ENCODE results near the gene LGALS3. TPM values are rescaled to one million over a fixed set of nuclear protein-coding genes. Genes with fewer than 3 reads are reported as not detected.

The LGALS3 gene
- total RNA-seq, 2 donors from 2014 or later, result 195 to 237 TPM

DNA sequence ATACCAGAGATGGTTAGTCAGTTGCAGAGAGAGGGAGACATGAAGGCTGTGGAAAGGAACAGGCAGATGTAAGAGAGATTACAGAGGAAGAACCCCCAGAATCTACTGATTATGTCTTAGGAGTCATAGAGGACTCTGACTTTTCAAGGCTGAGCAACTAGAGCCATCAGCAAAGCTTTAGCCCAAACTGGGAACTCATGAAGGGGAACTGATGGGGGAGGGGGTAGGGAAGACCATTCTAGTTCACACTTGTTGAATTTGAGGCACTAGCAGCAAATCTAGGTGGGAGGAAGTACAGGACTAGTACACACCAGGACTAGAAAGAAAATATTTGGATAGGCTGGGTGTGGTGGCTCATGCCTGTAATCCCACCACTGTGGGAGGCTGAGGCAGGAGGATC lies 10.1 kb downstream of the LGALS3 start:
- H3K27me3 ChIP-seq (replicated peaks; ENCODE audit: insufficient read depth), result no peaks in the 10 kb centered on the region
- H3K4me1 ChIP-seq (ENCODE audit: control insufficient read depth in 1 of 2, low read depth in 2 of 2), result peaks cover 13 to 31% of the 10 kb centered on the region in 2 donors
- peaks cover 39% of the 10 kb centered on the region for H3K36me3 ChIP-seq
- H3K27ac ChIP-seq, result no peak overlapping the region
- DNase-seq (ENCODE audit: low spot score), result no peak
- H3K9me3 ChIP-seq, result no peaks in the 10 kb centered on the region
- H3K4me3 ChIP-seq, result no peak overlapping the region
- TF ChIP-seq, protein P1, sequence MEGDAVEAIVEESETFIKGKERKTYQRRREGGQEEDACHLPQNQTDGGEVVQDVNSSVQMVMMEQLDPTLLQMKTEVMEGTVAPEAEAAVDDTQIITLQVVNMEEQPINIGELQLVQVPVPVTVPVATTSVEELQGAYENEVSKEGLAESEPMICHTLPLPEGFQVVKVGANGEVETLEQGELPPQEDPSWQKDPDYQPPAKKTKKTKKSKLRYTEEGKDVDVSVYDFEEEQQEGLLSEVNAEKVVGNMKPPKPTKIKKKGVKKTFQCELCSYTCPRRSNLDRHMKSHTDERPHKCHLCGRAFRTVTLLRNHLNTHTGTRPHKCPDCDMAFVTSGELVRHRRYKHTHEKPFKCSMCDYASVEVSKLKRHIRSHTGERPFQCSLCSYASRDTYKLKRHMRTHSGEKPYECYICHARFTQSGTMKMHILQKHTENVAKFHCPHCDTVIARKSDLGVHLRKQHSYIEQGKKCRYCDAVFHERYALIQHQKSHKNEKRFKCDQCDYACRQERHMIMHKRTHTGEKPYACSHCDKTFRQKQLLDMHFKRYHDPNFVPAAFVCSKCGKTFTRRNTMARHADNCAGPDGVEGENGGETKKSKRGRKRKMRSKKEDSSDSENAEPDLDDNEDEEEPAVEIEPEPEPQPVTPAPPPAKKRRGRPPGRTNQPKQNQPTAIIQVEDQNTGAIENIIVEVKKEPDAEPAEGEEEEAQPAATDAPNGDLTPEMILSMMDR (IDR thresholded peaks at IDR 0.05), result no peak
- ATAC-seq (ENCODE audit: insufficient number of reproducible peaks, low FRiP score, low read depth), result no peak

- Histone ChIP-seq H3K4me3 (no peak overlapping the region), H3K36me3 (peaks cover 44% of the 10 kb centered on the region), H3K9me3 (no peaks in the 10 kb centered on the region), H3K4me1 (ENCODE audit: control insufficient read depth in 1 of 2, low read depth in 2 of 2) (peaks cover 13 to 30% of the 10 kb centered on the region in 2 donors), H3K27ac (no peak overlapping the region), H3K27me3 (replicated peaks; ENCODE audit: insufficient read depth) (no peaks in the 10 kb centered on the region)
- ATAC-seq (ENCODE audit: insufficient number of reproducible peaks, low FRiP score, low read depth) (no peak), DNase-seq (ENCODE audit: low spot score) (no peak)
- TF ChIP-seq, protein P1 (IDR thresholded peaks at IDR 0.05), result no peak
Measured at GRCh38 chr14:55139696-55140509, 10.9 kb downstream of the LGALS3 start.

DNA sequence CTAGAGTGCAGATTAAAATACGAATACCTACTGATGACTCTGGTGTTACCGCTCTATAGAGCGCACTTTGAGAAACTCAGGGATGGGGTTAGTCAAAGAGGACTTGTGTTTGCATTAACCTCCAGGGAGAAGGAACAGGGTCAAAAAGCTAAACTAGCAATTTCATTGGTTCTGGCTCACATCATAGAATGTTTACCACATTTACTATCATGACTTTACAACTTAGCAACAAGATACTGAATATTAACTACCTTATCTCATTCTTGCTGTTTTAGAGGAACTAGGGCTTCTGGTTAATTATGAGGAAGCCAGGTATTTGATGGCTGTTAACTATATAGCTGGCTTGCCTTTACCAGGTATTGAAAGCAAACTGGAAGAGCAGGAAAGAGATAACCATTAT lies 12.8 kb downstream of the LGALS3 start:
- TF ChIP-seq, protein P1 (IDR thresholded peaks at IDR 0.05), result no peak
- H3K9me3 ChIP-seq, result no peaks in the 10 kb centered on the region
- H3K27ac ChIP-seq, result no peak overlapping the region
- H3K27me3 ChIP-seq (replicated peaks; ENCODE audit: insufficient read depth), result no peaks in the 10 kb centered on the region
- peaks cover 4 to 16% of the 10 kb centered on the region in 2 donors for H3K4me1 ChIP-seq (ENCODE audit: control insufficient read depth in 1 of 2, low read depth in 2 of 2)
- peaks cover 48% of the 10 kb centered on the region for H3K36me3 ChIP-seq
- DNase-seq (ENCODE audit: low spot score), result no peak
- no peak for ATAC-seq (ENCODE audit: insufficient number of reproducible peaks, low FRiP score, low read depth)
- no peak overlapping the region for H3K4me3 ChIP-seq

DNA sequence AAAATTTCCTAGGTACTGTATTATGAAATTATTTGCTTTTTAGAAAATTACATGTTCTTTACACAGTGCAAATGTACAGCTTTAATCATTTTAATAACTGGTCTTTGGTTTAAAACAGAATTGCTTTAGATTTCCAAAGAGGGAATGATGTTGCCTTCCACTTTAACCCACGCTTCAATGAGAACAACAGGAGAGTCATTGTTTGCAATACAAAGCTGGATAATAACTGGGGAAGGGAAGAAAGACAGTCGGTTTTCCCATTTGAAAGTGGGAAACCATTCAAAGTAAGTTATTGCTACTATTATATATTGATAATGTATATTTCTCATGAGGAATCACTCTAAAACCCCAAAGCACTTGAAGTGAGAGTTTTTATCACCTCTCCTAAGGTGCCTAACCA lies 13.4 kb downstream of the LGALS3 start:
- H3K4me3 ChIP-seq, result no peak overlapping the region
- ATAC-seq (ENCODE audit: insufficient number of reproducible peaks, low FRiP score, low read depth) (no peak), DNase-seq (ENCODE audit: low spot score) (no peak)
- peaks cover 0 to 10% of the 10 kb centered on the region in 2 donors for H3K4me1 ChIP-seq (ENCODE audit: control insufficient read depth in 1 of 2, low read depth in 2 of 2)
- H3K36me3 ChIP-seq, result peaks cover 48% of the 10 kb centered on the region
- no peaks in the 10 kb centered on the region for H3K27me3 ChIP-seq (replicated peaks; ENCODE audit: insufficient read depth)
- H3K9me3 ChIP-seq, result no peaks in the 10 kb centered on the region
- TF ChIP-seq, protein P1 (IDR thresholded peaks at IDR 0.05), result no peak
- no peak overlapping the region for H3K27ac ChIP-seq

GRCh38 chr14:55146425-55146824 lies 17.4 kb downstream of the LGALS3 start:
- H3K36me3 ChIP-seq, result peaks cover 21% of the 10 kb centered on the region
- H3K27ac ChIP-seq, result no peak overlapping the region
- ATAC-seq (ENCODE audit: insufficient number of reproducible peaks, low FRiP score, low read depth), result no peak

More at GRCh38 chr14:55146425-55146824, 17.4 kb downstream of the LGALS3 start:
- no peaks in the 10 kb centered on the region for H3K27me3 ChIP-seq (replicated peaks; ENCODE audit: insufficient read depth)
- no peaks in the 10 kb centered on the region for H3K4me1 ChIP-seq (ENCODE audit: control insufficient read depth in 1 of 2, low read depth in 2 of 2)
- H3K4me3 ChIP-seq, result no peak overlapping the region
- TF ChIP-seq, protein P1 (IDR thresholded peaks at IDR 0.05), result no peak
- no peak for DNase-seq (ENCODE audit: low spot score)
- no peaks in the 10 kb centered on the region for H3K9me3 ChIP-seq

Data from thoracic aorta (tissue), 2 donors.